Measurements from ENCODE around the gene IRF8.
A peak's percentile ranks its signal among the peaks of the same experiment; 100 is the strongest.
"Not testable (repeated sequence)": the region's sequence is repeated elsewhere in the genome, so short reads cannot be mapped to it uniquely, and the experiment has no call there.

Gene IRF8

GRCh38 chr16:85931596-85932402 is 32.8 kb downstream of the IRF8 start:
- no peak for DNase-seq (ENCODE audit: low read depth, low spot score)

GRCh38 chr16:85934210-85934609 is 35.2 kb downstream of the IRF8 start:
- DNase-seq (ENCODE audit: low read depth, low spot score): no peak

GRCh38 chr16:85935391-85935973 is 36.5 kb downstream of the IRF8 start:
- no peak for DNase-seq (ENCODE audit: low read depth, low spot score)

GRCh38 chr16:85935974-85936760 is 37.2 kb downstream of the IRF8 start:
- DNase-seq (ENCODE audit: low read depth, low spot score): peak; percentile 38

GRCh38 chr16:85936816-85937215 is 37.9 kb downstream of the IRF8 start:
- DNase-seq (ENCODE audit: low read depth, low spot score): no peak

- DNase-seq (ENCODE audit: low read depth, low spot score): no peak
These were observed 41.3 kb downstream of the IRF8 start for GRCh38 chr16:85940214-85940613.

GRCh38 chr16:85941863-85942644 is 43.1 kb downstream of the IRF8 start:
- DNase-seq (ENCODE audit: low read depth, low spot score): no peak

- DNase-seq (ENCODE audit: low read depth, low spot score): not testable (repeated sequence)
These were observed 43.7 kb downstream of the IRF8 start for GRCh38 chr16:85942659-85943058.

- DNase-seq (ENCODE audit: low read depth, low spot score): no peak
These were observed 44.7 kb downstream of the IRF8 start for GRCh38 chr16:85943711-85944110.

- no peak for DNase-seq (ENCODE audit: low read depth, low spot score)
These were observed 45.8 kb downstream of the IRF8 start for GRCh38 chr16:85944572-85945423.

- DNase-seq (ENCODE audit: low read depth, low spot score): no peak
These were observed 46.4 kb downstream of the IRF8 start for GRCh38 chr16:85945424-85945751.

- no peak for DNase-seq (ENCODE audit: low read depth, low spot score)
These were observed 47.7 kb downstream of the IRF8 start for GRCh38 chr16:85946541-85947124.

GRCh38 chr16:85947230-85948137 is 48.5 kb downstream of the IRF8 start:
- DNase-seq (ENCODE audit: low read depth, low spot score): peak; percentile 21

GRCh38 chr16:85948138-85948509 is 49.2 kb downstream of the IRF8 start:
- DNase-seq (ENCODE audit: low read depth, low spot score): no peak

- DNase-seq (ENCODE audit: low read depth, low spot score): no peak
These were observed 49.8 kb downstream of the IRF8 start for GRCh38 chr16:85948616-85949265.

- DNase-seq (ENCODE audit: low read depth, low spot score): no peak
These were observed 51.4 kb downstream of the IRF8 start for GRCh38 chr16:85950136-85950918.

- DNase-seq (ENCODE audit: low read depth, low spot score): no peak
These were observed 53.2 kb downstream of the IRF8 start for GRCh38 chr16:85952197-85952596.

GRCh38 chr16:85952811-85953210 is 53.8 kb downstream of the IRF8 start:
- DNase-seq (ENCODE audit: low read depth, low spot score): no peak

All from activated CD4-positive, CD25-positive, alpha-beta regulatory T cell treated with anti-CD3 and anti-CD28 coated beads, Interleukin-2, amount 50 U/mL, for 16 hours (primary cell).